Stomach (tissue), 4 donors: ENCODE measurements around the gene ABHD4.

ENCODE experiments used
- CTCF ChIP-seq, 7 experiments: fragments of 450-650 bp in 4 of 7; fragments of 200-600 bp in 3 of 7; sonication (generic) in 3 of 7; IDR thresholded peaks; one replicate each; pipeline ENCODE4 v1.5.1; 2016 to 2019; ENCODE audit warnings: antibody characterized with exemption in 7 of 7, control low read depth in 2 of 7, mild to moderate bottlenecking in 1 of 7
- EP300 ChIP-seq: sonication (generic); formaldehyde crosslinking; IDR thresholded peaks from one replicate; pipeline ENCODE4 v1.6.1; 2017; ENCODE audit warnings: antibody characterized with exemption
- POLR2A ChIP-seq, 4 donors: fragments of 450-650 bp; IDR thresholded peaks; one replicate each; pipeline ENCODE4 v1.6.1; 2016; ENCODE audit warnings: antibody characterized with exemption in 4 of 4, control low read depth in 2 of 4, mild to moderate bottlenecking in 1 of 4, moderate library complexity in 1 of 4
- POLR2AphosphoS5 ChIP-seq, 3 donors: sonication (generic); formaldehyde crosslinking; IDR thresholded peaks; one replicate each; pipeline ENCODE4 v1.6.1; 2016; ENCODE audit warnings: antibody characterized with exemption in 3 of 3

- TF ChIP-seq CTCF (IDR thresholded peaks at IDR 0.05), result no peak
- no peak for TF ChIP-seq POLR2A (IDR thresholded peaks at IDR 0.05)
- no peak for TF ChIP-seq EP300
- no peak for TF ChIP-seq POLR2AphosphoS5 (IDR thresholded peaks at IDR 0.05)
Observed at GRCh38 chr14:22660654-22661053, 62.6 kb downstream of the ABHD4 start.
